Karpas-422 (cell line): ENCODE data around the gene CD82. TPM values are rescaled to one million over a fixed set of nuclear protein-coding genes. Genes with fewer than 3 reads are reported as not detected.
A peak's percentile ranks its signal among the peaks of the same experiment; 100 is the strongest.

ENCODE experiments used
- DNase-seq: peaks from one replicate; pipeline ENCODE4 v3.0.0-alpha.2; 2015
- H2AFZ ChIP-seq: fragments of 200-600 bp; sonication (generic); 2 replicates; pipeline ENCODE4 v1.6.1; 2014; ENCODE audit warnings: antibody characterized with exemption, low read length, mixed read lengths
- H3K27ac ChIP-seq: fragments of 200-600 bp; sonication (generic); 2 replicates; pipeline ENCODE4 v1.5.1; 2014; ENCODE audit warnings: mild to moderate bottlenecking, low read length, moderate library complexity
- H3K27me3 ChIP-seq: fragments of 200-600 bp; sonication (generic); 2 replicates; pipeline ENCODE4 v1.6.1; 2014; ENCODE audit warnings: low read length, mixed read lengths
- H3K36me3 ChIP-seq: fragments of 200-600 bp; sonication (generic); 2 replicates; pipeline ENCODE4 v1.6.1; 2014; ENCODE audit warnings: low read length, mixed read lengths; ENCODE audit not compliant: insufficient read depth
- H3K4me1 ChIP-seq: fragments of 200-600 bp; sonication (generic); 2 replicates; pipeline ENCODE4 v1.6.1; 2014; ENCODE audit warnings: mild to moderate bottlenecking, low read length, mixed read lengths
- H3K4me2 ChIP-seq: fragments of 200-600 bp; sonication (generic); 2 replicates; pipeline ENCODE4 v1.6.1; 2014; ENCODE audit warnings: low read length, low read depth, mild to moderate bottlenecking; ENCODE audit not compliant: poor library complexity, severe bottlenecking
- H3K4me3 ChIP-seq: fragments of 200-600 bp; sonication (generic); 2 replicates; pipeline ENCODE4 v1.5.1; 2014; ENCODE audit warnings: mild to moderate bottlenecking, antibody characterized with exemption, low read length, mixed read lengths
- H3K79me2 ChIP-seq: fragments of 200-600 bp; sonication (generic); 2 replicates; pipeline ENCODE4 v1.6.1; 2014; ENCODE audit warnings: mild to moderate bottlenecking, low read length, mixed read lengths
- H3K9ac ChIP-seq: fragments of 200-600 bp; sonication (generic); 2 replicates; pipeline ENCODE4 v1.6.0; 2014; ENCODE audit warnings: low read length
- H3K9me2 ChIP-seq: fragments of 200-600 bp; sonication (generic), shearing (Covaris generic); replicated peaks from 2 replicates; pipeline ENCODE4 v1.6.0; 2014; ENCODE audit warnings: mild to moderate bottlenecking, low read length, moderate library complexity; ENCODE audit not compliant: insufficient read depth
- H3K9me3 ChIP-seq: fragments of 300-700, 200-600 bp; sonication (generic); 2 replicates; pipeline ENCODE4 v1.6.1; 2014; ENCODE audit warnings: low read length, mixed read lengths
- H4K20me1 ChIP-seq: fragments of 200-600 bp; sonication (generic); 2 replicates; pipeline ENCODE4 v1.6.1; 2014; ENCODE audit warnings: mild to moderate bottlenecking, antibody characterized with exemption, low read length, low read depth; ENCODE audit not compliant: insufficient read depth
- total RNA-seq: library from RNA; depleted of rRNA; stranded (reverse); fragments of >200 nt; shearing (Covaris generic); gene quantifications from 2 replicates; pipeline ENCODE4 v1.2.3, GENCODE V29; 2014; ENCODE audit warnings: low replicate concordance

Gene CD82
- total RNA-seq, 1 experiment from 2014 or later, result 22.2 TPM

DNA sequence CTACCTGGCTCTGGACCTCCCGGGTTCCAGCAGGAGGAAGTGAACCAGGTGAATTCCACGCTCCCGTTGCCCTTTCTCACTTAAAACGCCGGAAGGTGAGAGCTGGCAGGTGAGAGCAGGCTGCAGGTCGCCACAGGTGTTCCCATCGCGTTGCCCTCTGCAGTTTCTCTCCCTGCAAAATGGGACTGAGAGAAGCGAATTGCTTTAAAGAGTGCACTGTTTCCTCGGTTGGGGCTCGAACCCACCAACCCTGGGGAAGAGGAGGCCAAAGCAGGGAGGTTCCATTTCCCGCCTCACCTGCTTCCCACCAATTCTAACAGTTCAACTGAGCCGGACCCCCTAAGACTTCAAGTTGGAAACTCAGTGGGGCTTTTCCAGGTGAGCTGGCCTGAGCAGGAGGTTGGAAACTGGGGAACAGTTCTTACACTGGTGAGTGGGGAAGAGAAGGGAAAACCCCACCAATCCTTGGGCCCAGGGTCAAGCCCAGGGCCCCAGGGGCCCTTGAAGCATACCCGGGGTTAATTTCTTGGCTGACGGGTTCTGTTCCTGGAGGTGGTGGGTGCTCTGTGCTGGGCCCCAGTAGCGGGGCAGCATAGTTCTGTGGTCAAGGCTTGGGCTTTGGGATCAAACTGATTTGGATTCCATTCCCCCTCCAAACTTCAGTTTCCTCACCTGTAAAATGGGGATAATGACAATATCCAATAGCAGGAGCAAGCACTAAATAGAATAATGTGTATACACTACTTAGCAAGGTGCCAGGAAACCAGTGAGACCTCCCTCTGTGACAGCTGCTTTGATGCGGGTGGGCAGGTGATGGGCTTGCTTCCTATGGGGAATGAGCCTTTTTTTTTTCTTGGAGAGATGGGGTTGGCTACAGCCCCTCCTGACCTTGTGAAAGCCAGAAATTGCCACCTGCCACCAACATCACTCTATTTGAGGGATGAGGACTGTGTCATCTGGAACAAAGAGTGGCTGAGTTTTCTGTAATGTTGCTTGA, 788 bp downstream of the CD82 start:
- H3K4me2 ChIP-seq, result peak overlapping the region; percentile 66
- H3K4me1 ChIP-seq, result peaks cover 47% of the 10 kb centered on the region
- no peaks in the 10 kb centered on the region for H3K9me2 ChIP-seq
- H4K20me1 ChIP-seq, result 0 out of 2 replicates have a peak, but pooled peaks cover 6% of the 10 kb centered on the region
- peak overlapping the region; percentile 65 for H3K4me3 ChIP-seq
- no peak for DNase-seq
- H3K79me2 ChIP-seq, result peaks cover 6% of the 10 kb centered on the region; the same call in 1 of the 2 replicates
- H3K27me3 ChIP-seq, result no peaks in the 10 kb centered on the region
- H3K9ac ChIP-seq, result peak overlapping the region; percentile 67
- H2AFZ ChIP-seq, result no peak overlapping the region; the same call in 1 of the 2 replicates
- H3K27ac ChIP-seq, result peak overlapping the region; percentile 11; the same call in 1 of the 2 replicates
- H3K36me3 ChIP-seq, result no peaks in the 10 kb centered on the region
- H3K9me3 ChIP-seq, result no peaks in the 10 kb centered on the region

DNA sequence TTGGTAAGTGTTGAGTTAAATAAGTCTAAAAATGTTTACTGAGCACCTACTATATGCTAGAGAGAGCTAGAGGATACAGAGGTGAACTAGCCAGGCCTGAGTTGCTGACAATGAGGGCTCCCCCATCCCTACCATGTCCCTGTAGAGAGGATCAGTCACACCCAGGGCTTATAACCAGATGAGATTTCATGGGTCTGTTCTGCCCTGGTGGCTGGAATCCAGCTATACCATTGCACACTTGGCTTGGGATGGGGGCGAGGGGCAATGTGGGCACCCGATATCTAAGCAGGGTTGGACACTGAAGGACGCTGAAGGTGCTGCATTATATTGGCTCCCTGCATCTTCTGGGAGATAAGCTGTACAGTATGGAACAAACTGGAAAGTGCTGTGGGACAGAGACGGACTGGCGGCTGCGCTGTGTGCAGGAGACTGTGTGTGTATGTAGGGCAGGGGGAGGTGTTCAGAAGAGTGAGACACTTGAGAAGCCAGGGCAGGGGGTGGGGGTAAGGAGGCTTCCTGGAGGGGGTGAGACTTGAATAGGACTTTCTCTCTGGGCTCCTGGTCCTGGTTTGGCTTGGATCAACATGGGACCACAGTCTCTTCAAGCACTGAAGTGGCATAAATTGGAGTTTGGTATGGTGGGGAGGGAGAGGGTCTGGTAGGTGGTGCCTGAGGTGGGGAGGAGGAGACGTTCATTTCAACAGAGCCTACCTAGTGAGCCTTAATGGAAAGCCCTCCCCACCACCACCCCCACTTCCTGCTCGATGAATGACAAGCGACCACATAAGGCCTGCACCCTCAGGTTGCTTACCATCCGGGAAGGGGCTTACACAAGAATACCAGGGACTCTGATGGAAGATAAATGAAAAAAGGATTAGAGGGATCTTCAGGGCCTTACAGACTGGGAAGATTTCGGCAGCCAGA, 1.8 kb downstream of the CD82 start:
- H2AFZ ChIP-seq, result no peak overlapping the region
- no peak overlapping the region for H3K27ac ChIP-seq
- peak overlapping the region; percentile 66 for H3K4me2 ChIP-seq
- 0 out of 2 replicates have a peak, but pooled peaks cover 6% of the 10 kb centered on the region for H4K20me1 ChIP-seq
- no peaks in the 10 kb centered on the region for H3K9me2 ChIP-seq
- peaks cover 6% of the 10 kb centered on the region; the same call in 1 of the 2 replicates for H3K79me2 ChIP-seq
- no peak for DNase-seq
- no peaks in the 10 kb centered on the region for H3K36me3 ChIP-seq
- H3K4me1 ChIP-seq, result peaks cover 47% of the 10 kb centered on the region
- peak overlapping the region; percentile 67 for H3K9ac ChIP-seq
- H3K4me3 ChIP-seq, result peak overlapping the region; percentile 65; the same call in 1 of the 2 replicates
- H3K27me3 ChIP-seq, result no peaks in the 10 kb centered on the region
- H3K9me3 ChIP-seq, result no peaks in the 10 kb centered on the region

DNA sequence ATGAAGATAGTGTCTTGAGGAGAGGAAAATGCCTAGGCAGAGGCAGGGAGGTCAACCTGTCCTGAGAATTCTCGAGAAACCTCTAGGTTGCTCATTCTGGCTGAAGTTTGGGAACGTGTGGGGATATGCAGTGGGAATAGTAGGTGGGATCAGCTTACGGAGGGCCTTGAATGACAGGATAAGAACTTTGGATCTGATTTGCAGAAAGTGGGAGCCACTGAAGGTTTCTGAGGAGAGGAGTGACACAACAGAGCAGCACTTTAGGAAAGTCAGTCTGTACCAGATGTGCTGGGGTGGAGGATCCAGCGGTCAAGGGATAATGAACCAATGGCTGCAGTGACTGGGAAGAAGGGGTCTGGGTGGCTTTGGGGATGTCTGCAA, 2.4 kb downstream of the CD82 start:
- no peaks in the 10 kb centered on the region for H3K9me2 ChIP-seq
- H3K27me3 ChIP-seq, result no peaks in the 10 kb centered on the region
- H3K4me3 ChIP-seq, result peak overlapping the region; percentile 43; the same call in 1 of the 2 replicates
- no peaks in the 10 kb centered on the region for H3K9me3 ChIP-seq
- H3K4me2 ChIP-seq, result peak overlapping the region; percentile 16
- no peak overlapping the region for H2AFZ ChIP-seq
- peaks cover 47% of the 10 kb centered on the region for H3K4me1 ChIP-seq
- H3K79me2 ChIP-seq, result peaks cover 6% of the 10 kb centered on the region; the same call in 1 of the 2 replicates
- H3K27ac ChIP-seq, result 0 out of 2 replicates have a peak overlapping the region, but pooled peaks have one; percentile 50
- peak overlapping the region; percentile 14 for H3K9ac ChIP-seq
- no peaks in the 10 kb centered on the region for H3K36me3 ChIP-seq
- DNase-seq, result no peak
- 0 out of 2 replicates have a peak, but pooled peaks cover 6% of the 10 kb centered on the region for H4K20me1 ChIP-seq

DNA sequence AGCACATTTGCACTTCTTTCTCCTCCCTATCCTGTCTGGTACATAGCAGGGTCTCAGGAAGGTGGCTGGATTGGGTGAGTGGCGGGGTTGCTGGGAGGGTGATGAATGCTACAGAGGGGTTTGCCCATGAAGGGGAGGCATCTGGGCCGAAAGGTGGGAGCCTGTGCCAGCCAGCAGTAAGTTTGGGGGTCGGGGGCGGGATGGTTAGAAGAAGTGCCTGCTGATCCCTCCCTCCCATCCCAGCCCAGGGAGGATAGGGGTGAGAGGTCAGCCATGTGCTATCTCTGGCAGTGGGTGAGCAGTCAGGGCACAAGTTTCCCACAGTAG, 2.8 kb downstream of the CD82 start:
- H3K4me1 ChIP-seq, result peaks cover 47% of the 10 kb centered on the region

DNA sequence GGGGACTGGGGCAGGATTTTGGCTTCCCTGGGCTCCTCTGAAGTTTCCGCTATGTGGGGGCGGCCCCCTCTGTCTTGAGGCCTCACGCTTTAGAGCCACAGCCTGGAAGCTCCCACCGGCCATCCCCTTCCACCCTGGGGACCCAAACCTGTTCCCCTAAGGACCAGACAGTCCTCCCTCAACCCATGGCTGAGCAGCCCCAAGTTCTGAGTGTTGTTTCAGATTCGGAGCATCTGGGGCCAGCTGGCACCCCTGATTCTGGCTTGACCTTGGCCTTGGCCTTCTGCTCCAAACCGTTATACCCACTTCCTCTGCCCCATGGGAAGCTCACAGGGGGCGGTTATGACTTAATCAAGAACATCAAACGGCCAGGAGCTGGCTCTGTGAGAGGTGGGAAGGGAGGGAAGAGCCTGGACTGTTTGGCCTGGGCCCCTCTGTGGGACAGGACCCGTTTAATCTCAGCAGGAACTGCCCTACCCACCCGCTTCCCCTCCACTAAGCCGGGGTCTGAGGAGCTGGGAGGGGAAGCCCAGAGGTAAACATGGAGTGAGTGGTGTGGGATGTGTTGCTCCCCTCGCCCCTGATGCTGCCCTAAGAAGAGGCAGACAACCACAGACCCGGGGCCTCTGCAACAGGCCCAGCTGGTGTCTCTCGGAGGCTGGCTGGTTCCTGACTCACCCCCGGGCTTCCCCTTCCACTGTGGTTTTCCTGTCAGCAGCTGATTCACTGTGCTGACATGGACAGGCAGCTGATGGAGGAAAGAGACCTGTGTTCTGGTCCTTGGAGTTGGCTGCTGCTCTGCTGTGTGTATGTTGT, 3.4 kb downstream of the CD82 start:
- Histone ChIP-seq H3K79me2 (peaks cover 6% of the 10 kb centered on the region; the same call in 1 of the 2 replicates), H4K20me1 (0 out of 2 replicates have a peak, but pooled peaks cover 6% of the 10 kb centered on the region), H3K4me3 (peak overlapping the region; percentile 43; the same call in 1 of the 2 replicates), H3K9me2 (no peaks in the 10 kb centered on the region), H3K27me3 (no peaks in the 10 kb centered on the region), H3K27ac (peak overlapping the region; percentile 50), H2AFZ (no peak overlapping the region), H3K36me3 (no peaks in the 10 kb centered on the region), H3K9ac (peak overlapping the region; percentile 14), H3K4me2 (peak overlapping the region; percentile 16), H3K4me1 (peaks cover 48% of the 10 kb centered on the region), H3K9me3 (no peaks in the 10 kb centered on the region)
- no peak for DNase-seq

More for the DNA sequence above, 2.8 kb downstream of the CD82 start:
- H3K4me2 ChIP-seq, result peak overlapping the region; percentile 16
- H3K4me3 ChIP-seq, result peak overlapping the region; percentile 43; the same call in 1 of the 2 replicates
- H3K79me2 ChIP-seq, result peaks cover 6% of the 10 kb centered on the region; the same call in 1 of the 2 replicates
- no peak for DNase-seq
- no peak overlapping the region for H2AFZ ChIP-seq
- H3K27ac ChIP-seq, result peak overlapping the region; percentile 50
- H3K9me2 ChIP-seq, result no peaks in the 10 kb centered on the region
- H3K9ac ChIP-seq, result peak overlapping the region; percentile 14
- no peaks in the 10 kb centered on the region for H3K9me3 ChIP-seq
- H3K36me3 ChIP-seq, result no peaks in the 10 kb centered on the region
- H4K20me1 ChIP-seq, result 0 out of 2 replicates have a peak, but pooled peaks cover 6% of the 10 kb centered on the region
- H3K27me3 ChIP-seq, result no peaks in the 10 kb centered on the region

DNA sequence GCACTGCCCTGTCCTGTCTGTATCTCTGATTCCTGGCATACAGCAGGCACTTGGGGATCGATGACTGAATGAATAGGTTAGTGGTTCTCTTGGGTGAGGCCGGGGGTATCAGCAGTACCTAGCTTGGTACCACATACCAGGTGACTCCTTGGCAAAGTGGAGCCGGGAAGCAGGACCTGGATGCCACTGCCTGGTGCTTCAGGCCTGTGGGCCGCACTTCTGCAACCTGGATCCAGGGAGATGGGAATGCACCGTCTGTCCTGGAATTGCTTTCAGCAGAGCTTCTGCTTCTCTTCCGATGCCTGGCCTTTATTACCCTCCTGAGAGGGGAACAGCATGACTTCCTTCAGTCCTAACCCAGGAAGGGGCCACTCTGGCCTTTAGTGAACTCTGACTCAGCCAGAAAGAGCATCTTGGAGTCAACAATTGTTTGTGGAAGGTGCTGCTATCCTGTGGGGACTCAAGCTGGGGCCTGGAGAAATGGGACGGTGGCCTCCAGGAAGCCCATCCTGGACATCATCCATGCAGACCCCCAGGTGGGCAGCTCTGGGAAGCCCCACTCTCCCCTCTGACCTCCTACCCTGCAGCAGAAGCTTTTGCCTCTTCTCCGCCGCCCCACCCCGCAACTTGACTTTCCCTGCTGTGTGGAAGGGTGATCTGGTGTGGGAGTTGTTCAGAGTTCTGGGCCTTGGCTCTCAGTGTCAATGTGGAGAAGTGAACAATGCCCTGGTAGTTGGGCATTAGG, 5.1 kb downstream of the CD82 start:
- Histone ChIP-seq H3K79me2 (peaks cover 6% of the 10 kb centered on the region; the same call in 1 of the 2 replicates), H3K9me2 (no peaks in the 10 kb centered on the region), H3K9ac (no peak overlapping the region), H3K4me2 (no peak overlapping the region), H2AFZ (no peak overlapping the region), H3K36me3 (no peaks in the 10 kb centered on the region), H4K20me1 (0 out of 2 replicates have a peak, but pooled peaks cover 6% of the 10 kb centered on the region), H3K27ac (no peak overlapping the region), H3K9me3 (no peaks in the 10 kb centered on the region), H3K4me1 (peaks cover 52% of the 10 kb centered on the region), H3K27me3 (no peaks in the 10 kb centered on the region), H3K4me3 (no peak overlapping the region)
- no peak for DNase-seq

DNA sequence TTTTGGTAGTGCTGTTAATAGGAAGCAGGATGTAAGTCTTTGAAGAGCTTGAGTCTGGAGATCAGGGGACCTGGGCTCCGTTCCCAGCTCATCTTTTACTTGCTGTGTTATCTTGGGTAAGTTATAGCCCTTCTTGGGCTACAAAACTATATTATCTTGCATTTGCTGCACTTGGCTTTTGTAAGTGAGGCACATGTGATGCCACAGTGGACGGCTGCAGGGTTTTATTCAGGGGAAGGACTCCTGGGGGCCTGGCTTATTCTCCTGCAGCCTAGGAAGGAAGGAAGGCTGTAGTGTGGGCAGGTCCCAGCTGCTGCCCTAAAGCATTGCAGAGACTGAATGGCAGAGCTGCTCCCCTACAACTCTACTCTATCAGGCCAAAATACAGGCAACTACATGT, 6.4 kb downstream of the CD82 start:
- no peak overlapping the region for H3K4me3 ChIP-seq
- no peak overlapping the region for H3K4me2 ChIP-seq
- H3K27ac ChIP-seq, result no peak overlapping the region
- H4K20me1 ChIP-seq, result no peaks in the 10 kb centered on the region
- no peaks in the 10 kb centered on the region for H3K9me2 ChIP-seq
- no peak overlapping the region for H3K9ac ChIP-seq
- H3K36me3 ChIP-seq, result no peaks in the 10 kb centered on the region
- no peaks in the 10 kb centered on the region for H3K27me3 ChIP-seq
- H2AFZ ChIP-seq, result no peak overlapping the region
- H3K79me2 ChIP-seq, result peaks cover 6% of the 10 kb centered on the region; the same call in 1 of the 2 replicates
- DNase-seq, result no peak
- peaks cover 52% of the 10 kb centered on the region for H3K4me1 ChIP-seq
- H3K9me3 ChIP-seq, result no peaks in the 10 kb centered on the region
